Stimulated activated CD4-positive, alpha-beta T cell treated with anti-CD3 and anti-CD28 coated beads, TNF-alpha, amount 100 ng/mL, for 48 hours (primary cell): Measurements from ENCODE around the gene SMIM15.
"Not testable (repeated sequence)": the region's sequence is repeated elsewhere in the genome, so short reads cannot be mapped to it uniquely, and the experiment has no call there.

Source experiments
- DNase-seq, 3 donors: peaks; one replicate each; pipeline ENCODE4 v3.0.0-alpha.2; 2020; ENCODE audit warnings: low read depth in 3 of 3

Gene SMIM15, protein sequence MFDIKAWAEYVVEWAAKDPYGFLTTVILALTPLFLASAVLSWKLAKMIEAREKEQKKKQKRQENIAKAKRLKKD

DNA sequence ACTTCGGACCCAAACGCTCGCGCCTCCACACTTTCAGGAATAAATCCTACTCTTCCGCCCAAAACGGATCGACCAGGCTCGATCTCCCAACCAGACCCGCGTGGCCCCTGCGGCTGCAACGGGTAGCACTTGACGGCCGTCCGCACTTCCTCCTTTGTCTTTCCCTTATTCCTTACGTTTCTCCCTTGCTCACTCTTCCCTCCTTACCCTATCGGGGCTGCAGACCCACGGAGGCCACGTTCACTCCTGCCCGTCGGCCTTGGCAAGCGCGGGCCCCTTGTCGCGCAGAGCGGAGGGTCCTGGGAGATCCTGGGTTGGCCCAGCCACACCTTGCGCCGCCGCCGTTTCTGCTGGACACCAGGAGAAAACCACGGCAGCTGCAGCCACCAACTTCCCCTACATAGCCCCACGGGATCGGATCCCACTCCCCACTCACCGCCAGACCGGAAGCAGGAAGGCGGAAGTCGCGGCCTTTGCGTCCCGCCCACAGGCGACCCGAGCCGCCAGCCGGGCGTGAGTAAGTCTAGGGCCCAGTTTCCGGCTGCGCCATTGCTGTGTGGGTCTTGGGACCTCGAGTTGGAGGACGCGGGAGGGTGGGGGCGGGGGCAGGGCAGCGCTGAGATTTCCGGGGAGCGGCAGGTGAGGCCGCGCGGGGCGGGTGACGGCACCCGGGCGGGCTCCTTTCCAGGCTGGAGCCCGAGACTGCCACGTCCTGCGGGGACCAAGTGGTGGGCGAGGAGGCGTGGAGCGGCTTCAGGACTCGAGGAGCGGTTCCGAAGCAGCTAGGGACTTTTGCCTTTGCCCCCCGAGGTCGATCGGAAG is at the start of gene SMIM15:
Gene SMIM15, minus strand, starts transcription at position 459 of the 822 bp plus-strand sequence. CDS start 2,297 bp downstream, outside the sequence.
- peak; percentile 62 to 80 (median 77) for DNase-seq

DNA sequence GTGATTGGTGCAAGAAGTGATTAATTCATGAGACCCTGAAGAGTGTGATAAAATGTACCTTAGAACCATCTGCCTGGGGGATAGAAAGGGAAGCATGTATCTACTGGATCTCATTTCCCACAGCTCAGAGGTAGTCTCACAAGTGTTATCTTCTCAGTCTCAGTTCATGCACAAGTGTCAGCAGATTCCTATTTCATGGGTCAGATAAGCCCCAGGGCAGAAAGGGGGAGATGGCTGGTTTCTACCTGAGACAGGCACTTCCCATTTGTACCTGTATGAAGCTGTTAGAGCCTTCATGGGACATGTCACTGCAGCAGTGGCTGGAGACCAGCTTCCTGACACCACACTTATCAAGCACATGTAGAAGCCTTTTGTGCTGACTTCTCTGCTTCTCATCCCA is 45.6 kb upstream of the SMIM15 start:
- DNase-seq, result no peak

DNA sequence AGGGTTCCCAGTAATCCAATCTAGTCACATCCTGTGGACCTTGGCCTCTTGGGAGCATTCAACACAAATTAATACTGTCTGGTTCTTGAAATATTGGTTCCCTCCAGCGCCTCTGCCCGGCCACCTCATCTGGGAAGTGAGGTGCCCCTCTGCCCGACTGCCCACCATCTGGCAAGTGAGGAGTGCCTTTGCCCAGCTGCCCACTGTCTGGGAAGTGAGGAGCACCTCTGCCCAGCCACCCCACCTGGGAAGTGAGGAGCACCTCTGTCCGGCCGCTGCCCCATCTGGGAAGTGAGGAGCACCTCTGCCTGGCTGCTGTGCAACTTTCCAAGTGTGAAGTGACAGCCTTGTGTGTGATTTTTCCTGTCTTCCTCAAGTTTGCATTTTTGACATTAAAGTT is 42.7 kb upstream of the SMIM15 start:
- DNase-seq, result no peak

DNA sequence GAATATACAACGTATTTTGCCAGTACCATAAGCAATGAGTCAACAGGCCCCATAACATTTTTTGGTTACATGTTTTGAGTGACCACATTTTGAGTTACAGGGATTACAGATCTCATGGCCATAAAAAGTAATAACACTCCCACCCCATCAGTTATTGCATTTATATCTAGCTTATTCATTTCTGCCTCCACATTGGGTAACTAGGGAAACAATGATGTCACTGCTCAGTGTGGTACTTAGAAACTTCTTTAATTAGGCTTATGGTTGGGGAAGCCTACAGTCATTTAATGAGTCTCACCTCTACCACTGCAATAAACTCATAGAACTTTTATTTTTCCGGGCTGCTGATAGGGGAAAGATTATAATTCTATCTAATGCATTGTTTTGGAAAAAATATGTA is 39.9 kb upstream of the SMIM15 start:
- no peak for DNase-seq

DNA sequence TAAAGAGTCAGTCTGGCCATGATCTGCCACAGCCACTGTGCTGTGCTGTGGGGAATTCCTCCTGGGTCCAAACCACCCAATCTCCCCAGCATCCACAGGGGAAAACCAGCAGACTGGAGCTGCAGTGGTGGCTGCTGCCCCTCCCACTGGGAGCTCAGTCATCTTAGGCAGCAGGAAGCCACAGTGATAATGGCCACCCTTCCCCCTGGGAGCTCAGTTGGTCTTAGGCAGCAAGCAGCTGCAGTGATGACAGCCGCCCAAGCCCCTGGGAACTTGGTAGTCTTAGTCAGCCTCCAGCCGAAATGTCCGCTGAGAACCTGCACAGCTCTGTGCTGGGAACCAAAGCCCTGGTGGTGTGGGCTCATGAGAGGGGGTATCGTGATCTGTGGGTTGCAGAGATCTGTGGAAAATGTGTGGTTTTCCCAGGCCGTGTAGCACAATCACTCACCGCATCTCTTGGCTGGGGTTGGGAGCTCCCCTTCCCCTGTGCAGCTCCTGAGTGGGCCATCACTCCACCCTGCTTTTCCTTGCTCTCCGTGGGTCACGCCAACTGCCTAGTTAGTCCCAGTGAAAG is 38.4 kb upstream of the SMIM15 start:
- no peak for DNase-seq

DNA sequence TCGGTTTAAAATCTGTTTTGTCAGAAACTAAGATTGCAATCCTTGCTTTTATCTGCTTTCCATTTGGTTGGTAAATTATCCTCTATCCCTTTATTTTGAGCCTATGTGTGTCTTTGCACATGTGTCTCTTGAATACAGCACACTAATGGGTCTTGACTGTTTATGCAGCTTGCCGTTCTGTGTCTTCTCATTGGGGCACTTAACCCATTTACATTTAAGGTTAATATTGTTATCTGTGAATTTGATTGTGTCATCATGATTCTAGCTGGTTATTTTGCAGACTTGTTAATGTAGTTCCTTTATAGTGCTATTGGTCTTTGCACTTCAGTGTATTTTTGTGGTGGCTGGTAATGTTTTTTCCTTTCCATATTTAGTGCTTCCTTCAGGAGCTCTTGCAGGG is 36.3 kb upstream of the SMIM15 start:
- DNase-seq, result no peak

DNA sequence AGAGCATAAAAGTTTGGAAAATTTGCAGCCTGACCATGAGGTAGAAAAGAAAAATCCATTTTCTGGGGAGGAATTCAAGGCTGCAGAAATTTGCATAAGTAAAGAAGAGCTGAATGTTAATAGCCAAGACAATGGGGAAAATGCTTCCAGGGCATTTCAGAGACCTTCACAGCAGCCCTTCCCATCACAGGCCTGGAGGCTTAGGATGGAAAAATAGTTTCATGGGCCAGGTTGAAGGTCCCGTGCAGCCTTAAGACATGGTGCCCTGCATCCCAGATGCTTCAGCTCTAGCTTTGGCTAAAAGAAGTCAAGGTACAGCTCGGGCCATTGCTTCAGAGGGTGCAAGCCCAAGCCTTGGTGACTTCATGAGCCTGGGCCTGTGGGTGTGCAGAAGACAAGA is 25.6 kb upstream of the SMIM15 start:
- DNase-seq, result not testable (repeated sequence)

DNA sequence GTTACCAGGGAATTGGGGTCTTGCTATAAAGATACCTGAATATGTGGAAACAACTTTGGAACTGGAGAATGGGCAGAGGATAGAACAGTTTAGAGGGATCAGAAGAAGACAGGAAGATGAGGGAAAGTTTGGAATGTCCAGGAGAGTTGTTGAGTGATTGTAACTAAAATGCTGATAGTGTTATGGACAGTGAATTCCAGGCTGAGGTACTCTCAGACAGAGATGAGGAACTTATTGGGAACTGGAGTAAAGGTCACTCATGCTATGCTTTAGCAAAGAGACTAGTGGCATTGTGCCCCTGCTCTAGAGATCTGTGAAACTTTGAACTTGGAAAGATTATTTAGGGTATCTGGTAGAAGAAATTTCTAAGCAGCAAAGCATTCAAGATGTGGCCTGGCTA is 25.1 kb upstream of the SMIM15 start:
- DNase-seq, result not testable (repeated sequence)

DNA sequence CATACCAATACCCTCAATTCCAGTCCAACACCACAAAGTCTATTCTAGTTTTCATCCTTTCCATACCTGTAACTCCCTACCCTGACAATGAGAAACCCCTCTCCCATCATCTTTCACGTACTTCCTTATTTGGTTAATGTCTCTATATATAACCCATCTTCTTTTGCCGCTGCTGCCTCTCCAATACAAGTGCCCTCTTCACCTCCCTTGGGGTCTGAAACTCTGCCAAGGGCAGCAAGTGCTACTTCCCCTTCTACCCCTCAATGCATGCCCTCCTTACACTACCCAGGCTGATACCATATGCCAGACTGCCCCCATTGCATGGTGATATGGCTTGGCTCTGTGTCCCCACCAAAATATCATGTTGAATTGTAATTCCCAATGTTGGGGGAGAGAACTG is 24.4 kb upstream of the SMIM15 start:
- no peak for DNase-seq

DNA sequence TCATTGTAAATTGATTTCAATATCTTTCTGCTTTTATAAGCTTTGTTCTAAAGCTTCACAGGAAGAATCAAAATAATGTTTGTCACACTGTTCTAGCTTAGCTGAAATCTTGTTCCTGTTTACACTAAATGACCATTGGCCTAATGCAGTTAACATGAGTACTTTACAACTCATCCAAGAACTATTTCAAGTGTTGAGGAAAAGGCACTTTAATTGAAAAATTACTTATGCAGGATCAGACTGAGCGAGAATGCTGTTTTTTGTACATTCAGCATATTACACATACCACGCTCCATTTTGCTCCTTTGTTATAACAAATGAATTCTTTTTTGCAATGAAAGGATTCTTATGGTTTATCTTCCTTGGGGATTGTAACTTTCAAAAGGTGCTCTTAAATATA is 22.4 kb upstream of the SMIM15 start:
- no peak for DNase-seq

DNA sequence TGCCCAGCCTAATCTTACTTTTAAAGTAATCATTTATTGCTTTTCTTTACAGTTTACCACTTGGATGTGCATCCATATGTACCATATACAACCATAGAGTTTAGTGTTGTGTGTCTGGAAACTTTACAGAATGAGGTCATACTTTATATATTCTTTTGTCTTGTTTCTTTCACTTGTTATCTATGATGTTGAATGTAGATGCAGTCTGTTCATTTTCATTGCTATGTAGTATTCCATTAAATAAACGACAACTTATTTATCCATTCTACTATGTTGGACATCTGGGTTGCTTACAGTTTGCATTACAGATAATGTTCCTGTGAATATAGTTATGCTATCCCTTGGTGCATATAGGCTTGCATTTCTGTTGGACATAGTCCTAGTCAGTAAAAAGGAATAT is 21.3 kb upstream of the SMIM15 start:
- DNase-seq, result no peak

DNA sequence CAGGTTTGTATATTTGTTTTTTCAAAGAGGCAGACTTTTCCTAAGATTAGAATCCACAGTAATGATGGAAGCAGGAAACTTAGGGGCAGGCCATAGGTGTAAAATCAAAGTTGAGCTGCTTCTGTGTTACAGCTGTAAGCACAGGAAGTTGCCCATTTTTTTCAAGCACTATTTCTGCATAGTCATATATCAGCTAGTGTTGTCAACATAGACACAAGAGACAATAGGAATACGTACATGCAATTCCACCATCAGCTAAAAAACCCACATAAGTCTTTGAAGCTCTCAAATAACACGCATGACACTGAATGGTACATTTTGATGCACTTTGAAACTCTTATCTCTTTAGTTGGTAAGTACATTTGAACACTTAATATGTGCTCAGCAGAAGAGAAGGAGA is 20.2 kb upstream of the SMIM15 start:
- DNase-seq, result no peak

DNA sequence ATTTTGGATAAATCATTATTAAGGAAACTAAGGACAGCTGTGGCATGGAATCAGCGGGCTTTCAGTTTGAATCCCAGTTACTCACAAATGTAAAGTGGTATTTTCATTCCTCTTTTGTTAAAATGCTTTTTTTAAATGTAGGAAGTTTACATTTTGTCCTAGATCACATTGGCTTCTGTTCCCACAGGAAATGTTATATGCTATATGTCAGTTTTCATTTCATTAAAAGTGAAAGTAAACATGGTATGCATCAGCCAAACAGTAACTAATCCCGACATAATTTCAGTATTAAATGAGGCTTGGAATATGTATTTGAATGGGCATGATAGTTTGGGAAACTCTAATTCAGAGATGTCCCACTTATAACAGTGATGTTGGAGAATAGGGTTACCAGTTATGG is 18.6 kb upstream of the SMIM15 start:
- DNase-seq, result no peak

DNA sequence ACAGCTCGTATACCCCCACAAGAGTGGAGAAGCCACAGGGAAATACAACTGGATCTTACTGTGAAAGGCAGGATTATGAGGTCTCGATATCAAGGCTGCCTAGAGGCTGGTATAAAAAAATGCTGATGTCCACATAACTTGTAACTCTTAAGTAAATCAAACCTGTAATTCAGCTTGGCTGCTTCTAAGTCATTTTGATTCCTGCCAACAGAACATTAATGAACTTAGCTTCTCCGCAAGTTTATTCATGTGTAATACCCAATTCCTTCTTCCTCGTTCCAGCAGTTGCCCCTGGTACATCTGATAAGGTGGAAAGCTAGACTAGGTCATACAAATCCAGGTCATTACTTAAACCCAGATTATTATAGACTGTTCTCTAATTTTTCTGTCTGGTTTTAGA is 16.4 kb upstream of the SMIM15 start:
- DNase-seq, result no peak

DNA sequence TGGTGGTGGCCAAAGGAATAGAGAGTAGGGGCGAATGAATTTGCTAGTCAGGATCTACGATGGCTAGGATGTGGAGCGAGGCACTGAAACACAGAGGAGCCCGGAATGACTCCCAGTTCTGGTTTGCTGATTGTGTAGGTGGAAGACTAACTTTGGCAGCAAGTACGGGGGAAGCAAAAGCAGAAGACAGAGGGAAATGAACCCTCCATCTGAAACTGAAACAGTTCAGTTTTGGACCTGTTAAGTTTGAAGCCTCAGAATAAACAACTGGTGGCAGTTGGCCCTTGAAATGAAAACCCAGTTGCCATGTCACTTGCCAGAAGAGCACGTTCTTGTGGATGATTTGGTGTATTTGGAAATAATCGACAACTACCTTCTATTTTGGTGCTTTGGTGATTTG is 15.4 kb upstream of the SMIM15 start:
- no peak for DNase-seq

DNA sequence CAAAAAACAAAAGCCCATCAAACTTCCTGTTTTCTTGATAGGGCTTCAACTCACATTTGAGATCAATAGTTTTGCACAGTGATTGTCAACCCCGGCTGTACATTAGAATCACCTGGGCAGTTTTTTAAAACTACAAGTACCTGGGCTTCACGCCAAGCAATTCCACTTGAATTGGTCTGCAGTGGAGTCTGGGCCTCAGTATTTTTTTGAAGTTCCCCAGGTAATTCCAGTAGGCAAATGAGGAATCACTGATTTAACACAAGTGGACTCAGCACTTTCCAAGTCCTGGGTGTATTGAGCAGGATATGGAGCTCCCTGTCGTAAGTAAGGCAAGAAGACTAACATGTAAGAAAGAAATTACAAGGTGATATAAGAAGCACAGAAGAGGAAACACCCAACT is 14.8 kb upstream of the SMIM15 start:
- no peak for DNase-seq

DNA sequence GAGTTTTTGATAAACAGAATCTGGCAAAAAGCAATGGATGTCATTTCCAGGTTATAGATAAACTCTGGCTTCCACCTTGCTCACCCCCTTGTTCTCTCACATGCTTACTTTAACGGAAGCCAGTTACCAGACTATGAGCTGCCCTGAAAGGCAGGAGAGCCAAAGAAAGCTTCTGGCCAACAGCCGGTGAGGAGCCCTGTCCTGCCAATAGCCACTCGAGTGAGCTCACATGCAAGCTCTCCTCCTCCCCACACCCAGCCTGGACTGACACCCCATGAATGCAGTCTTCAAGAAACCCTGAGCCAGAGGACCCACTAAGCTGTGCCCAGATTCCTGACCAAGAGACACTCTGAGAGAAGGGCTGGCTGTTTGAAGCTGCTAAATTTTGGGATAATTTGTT is 14.4 kb upstream of the SMIM15 start:
- DNase-seq, result no peak

DNA sequence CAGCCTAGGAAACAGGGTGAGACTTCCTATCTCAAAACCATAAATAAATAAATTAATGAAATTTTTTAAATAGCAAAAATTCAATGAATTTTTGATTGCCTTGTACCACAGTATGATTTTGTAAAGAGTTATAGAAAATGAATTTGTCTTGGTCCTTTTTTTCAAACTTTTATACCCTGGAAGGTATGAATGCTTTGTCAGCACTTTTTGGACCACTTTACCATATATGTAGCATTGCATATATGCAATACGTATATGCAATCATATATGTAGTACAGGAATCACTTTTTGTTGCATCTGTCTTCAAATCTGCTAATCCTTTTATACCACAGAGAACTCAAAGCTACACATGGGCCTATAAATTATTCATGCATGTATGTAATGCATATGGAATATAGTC is 9.2 kb upstream of the SMIM15 start:
- DNase-seq, result no peak

DNA sequence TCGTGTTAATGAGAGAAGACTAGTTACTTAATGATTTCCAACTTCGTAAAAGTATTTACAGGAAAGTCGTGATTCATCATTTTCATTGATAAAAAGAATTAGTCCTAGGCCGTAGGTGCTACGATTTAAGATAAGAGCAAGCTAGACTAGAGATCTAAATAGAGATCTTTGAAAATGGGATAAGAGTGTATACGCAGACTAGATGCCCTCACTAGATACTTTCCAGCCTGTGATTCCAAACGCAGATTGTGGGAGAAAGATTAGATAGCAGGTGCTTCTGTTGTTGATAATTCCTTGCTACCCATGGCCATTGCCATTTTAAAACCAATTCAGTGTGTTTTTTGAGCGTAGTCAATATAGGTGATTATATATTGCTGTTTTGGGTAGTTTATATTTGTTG is 6.7 kb upstream of the SMIM15 start:
- DNase-seq, result no peak

DNA sequence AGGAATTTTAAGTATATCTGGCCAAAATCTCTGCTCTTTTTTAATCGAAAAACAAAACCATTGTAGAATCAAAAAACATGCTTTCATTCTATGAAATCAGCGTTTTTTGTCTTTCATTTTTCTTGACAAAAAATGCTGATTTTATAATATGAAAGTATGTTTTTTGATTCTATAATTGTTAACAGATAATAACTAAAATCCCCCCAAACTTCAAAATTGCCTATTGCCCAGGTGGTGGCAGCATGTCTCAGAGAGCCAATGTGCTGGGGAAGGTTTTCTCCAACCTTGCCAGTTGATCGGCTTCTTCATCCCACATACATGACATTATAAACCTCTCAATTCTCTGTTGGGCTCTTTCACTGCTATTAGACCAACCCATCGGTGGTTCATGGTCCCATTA is 5.1 kb upstream of the SMIM15 start:
- DNase-seq, result no peak

DNA sequence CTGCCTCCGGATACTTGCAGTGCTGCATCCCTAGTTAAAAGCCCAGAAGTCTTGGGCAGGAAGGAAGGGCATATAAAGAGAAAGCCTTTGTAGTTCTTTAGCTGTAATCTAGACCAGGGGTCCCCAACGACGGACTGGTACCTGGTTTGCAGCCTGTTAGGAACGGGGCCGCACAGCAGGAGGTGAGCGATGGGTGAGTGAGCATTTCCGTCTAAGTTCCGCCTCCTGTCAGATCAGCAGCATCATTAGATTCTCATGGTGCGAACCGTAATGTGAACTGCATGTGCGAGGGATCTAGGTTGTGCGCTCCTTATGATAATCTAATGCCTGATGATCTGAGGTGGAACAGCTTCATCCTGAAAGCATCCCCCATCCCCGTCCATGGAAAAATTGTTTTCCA is 1.6 kb upstream of the SMIM15 start:
- no peak for DNase-seq

DNA sequence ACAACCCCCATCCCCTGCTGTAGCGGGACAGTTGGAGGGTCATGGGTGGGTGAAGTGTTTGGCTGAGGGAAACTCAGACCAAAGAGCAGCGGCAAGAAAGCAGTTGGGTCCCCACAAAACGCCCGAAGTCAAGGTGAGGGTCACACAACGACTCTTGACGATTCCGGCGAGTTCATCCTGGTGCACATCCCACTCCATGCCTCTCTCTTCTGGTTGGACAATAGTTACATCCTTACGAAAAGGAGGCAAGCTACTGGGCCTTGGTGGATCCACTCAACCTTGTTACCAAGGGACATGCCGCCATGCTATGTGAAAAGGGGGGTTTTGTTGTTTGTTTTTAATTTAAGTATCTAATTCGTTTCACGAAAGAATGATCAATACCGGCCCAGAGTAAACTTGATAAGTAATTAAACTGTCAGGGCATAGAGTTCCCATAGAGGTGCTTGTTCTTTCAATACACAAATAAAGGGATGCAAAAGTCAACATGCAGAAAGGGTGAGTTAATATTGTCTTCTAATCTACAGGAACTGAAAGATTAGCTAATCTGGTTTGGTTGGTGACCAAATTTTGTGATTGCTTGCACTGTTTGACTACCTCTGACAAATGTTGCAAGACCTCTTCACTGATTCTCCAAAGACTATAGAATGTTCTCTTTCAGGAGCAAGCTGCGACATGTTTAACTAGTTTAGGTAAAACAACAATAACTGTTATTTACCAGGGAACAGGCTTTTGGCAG is 732 bp upstream of the SMIM15 start:
- DNase-seq, result no peak

DNA sequence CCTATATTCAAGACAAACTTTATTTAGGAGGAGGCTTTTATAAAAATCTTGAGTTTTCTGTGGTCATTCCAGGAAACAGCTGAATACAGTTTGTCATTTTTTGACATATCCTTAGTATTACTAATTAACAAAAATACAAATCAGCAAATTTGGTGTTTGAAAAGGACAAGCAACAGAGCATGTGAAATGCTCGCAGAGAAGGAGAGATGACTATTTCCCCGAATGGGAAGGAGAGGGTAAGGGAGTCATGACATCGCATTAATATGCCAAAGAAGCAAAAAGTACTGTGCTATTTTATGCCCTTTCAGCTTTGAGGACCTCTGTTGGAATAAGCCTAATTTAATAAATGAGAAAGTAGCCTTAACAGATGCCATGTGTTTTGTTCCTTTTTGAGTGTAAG is 1.8 kb downstream of the SMIM15 start:
- DNase-seq, result no peak
